ENCODE results near the gene LCP1.

Gene LCP1

GRCh38 chr13:46154136-46154801, 27.7 kb downstream of the LCP1 start:
- in situ Hi-C loops (cut with MboI; ENCODE audit: low sequenced_read_pairs, unreplicated experiment): no loop called here
- no peak for TF ChIP-seq CTCF (IDR thresholded peaks at IDR 0.05; ENCODE audit: borderline replicate concordance, control extremely low read depth, extremely low read depth, insufficient read depth, missing control alignments)
- no peak for DNase-seq (ENCODE audit: low spot score)

- in situ Hi-C loops (cut with MboI; ENCODE audit: low sequenced_read_pairs, unreplicated experiment): no loop called here
- TF ChIP-seq CTCF (IDR thresholded peaks at IDR 0.05; ENCODE audit: borderline replicate concordance, control extremely low read depth, extremely low read depth, insufficient read depth, missing control alignments): no peak
- DNase-seq (ENCODE audit: low spot score): no peak
Observed at GRCh38 chr13:46152627-46153328, 29.2 kb downstream of the LCP1 start.

- TF ChIP-seq CTCF (IDR thresholded peaks at IDR 0.05; ENCODE audit: borderline replicate concordance, control extremely low read depth, extremely low read depth, insufficient read depth, missing control alignments): no peak
- in situ Hi-C loops (cut with MboI; ENCODE audit: low sequenced_read_pairs, unreplicated experiment): no loop called here
- no peak for DNase-seq (ENCODE audit: low spot score)
Observed at GRCh38 chr13:46150134-46150693, 31.8 kb downstream of the LCP1 start.

- no peak for DNase-seq (ENCODE audit: low spot score)
- TF ChIP-seq CTCF (IDR thresholded peaks at IDR 0.05; ENCODE audit: borderline replicate concordance, control extremely low read depth, extremely low read depth, insufficient read depth, missing control alignments): no peak
- in situ Hi-C loops (cut with MboI; ENCODE audit: low sequenced_read_pairs, unreplicated experiment): no loop called here
Observed at GRCh38 chr13:46149272-46150133, 32.5 kb downstream of the LCP1 start.

GRCh38 chr13:46146898-46147297, 35.1 kb downstream of the LCP1 start:
- no peak for DNase-seq (ENCODE audit: low spot score)
- no peak for TF ChIP-seq CTCF (IDR thresholded peaks at IDR 0.05; ENCODE audit: borderline replicate concordance, control extremely low read depth, extremely low read depth, insufficient read depth, missing control alignments)

GRCh38 chr13:46145950-46146349, 36.0 kb downstream of the LCP1 start:
- TF ChIP-seq CTCF (IDR thresholded peaks at IDR 0.05; ENCODE audit: borderline replicate concordance, control extremely low read depth, extremely low read depth, insufficient read depth, missing control alignments): no peak
- DNase-seq (ENCODE audit: low spot score): no peak
- in situ Hi-C loops (cut with MboI; ENCODE audit: low sequenced_read_pairs, unreplicated experiment): no loop called here

More at GRCh38 chr13:46146898-46147297, 35.1 kb downstream of the LCP1 start:
- in situ Hi-C loops (cut with MboI; ENCODE audit: low sequenced_read_pairs, unreplicated experiment): no loop called here

Measured in GM13976 (cell line).